GM18526 (cell line): ENCODE measurements around the gene PPIF.

Experiments used
- POLR2A ChIP-seq: IDR thresholded peaks from 3 replicates; pipeline ENCODE4 v1.6.1; 2011; ENCODE audit not compliant: insufficient read length; ENCODE audit errors: extremely low read depth

Gene PPIF

GRCh38 chr10:79310200-79310865 is 36.9 kb upstream of the PPIF start:
- TF ChIP-seq POLR2A = no peak

GRCh38 chr10:79310911-79311573 is 36.2 kb upstream of the PPIF start:
- TF ChIP-seq POLR2A = no peak

GRCh38 chr10:79311581-79312407 is 35.5 kb upstream of the PPIF start:
- TF ChIP-seq POLR2A = no peak

DNA sequence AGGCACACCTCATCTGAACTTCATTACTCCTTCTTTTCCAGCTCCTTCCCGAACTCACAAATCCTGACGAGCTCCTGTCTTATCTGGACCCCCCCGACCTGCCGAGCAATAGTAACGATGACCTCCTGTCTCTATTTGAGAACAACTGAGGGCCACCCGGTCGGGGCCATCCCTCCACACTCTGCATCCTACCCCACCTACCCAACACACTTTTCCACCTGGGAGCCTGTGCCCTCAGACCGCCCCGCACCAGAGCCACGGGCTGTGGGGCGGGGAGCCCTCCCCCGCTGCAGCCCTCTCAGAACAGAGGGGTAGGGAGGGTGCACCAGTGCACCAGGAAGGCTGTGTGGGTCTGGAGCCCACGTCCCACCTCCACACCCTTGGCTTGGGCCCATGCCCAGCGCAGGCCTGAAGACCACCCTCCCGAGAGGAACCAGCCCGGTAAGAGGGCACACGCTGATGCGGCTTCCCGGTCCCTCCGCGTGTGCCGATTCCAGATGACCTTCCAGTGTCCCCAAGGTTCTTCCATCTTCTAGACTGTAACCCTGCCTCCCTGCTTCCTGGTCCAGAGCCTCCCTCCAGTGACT is 34.6 kb upstream of the PPIF start:
- no peak for TF ChIP-seq POLR2A

- TF ChIP-seq POLR2A = no peak
Observed at GRCh38 chr10:79313320-79313719, 33.9 kb upstream of the PPIF start.

GRCh38 chr10:79313911-79314439 is 33.3 kb upstream of the PPIF start:
- no peak for TF ChIP-seq POLR2A

DNA sequence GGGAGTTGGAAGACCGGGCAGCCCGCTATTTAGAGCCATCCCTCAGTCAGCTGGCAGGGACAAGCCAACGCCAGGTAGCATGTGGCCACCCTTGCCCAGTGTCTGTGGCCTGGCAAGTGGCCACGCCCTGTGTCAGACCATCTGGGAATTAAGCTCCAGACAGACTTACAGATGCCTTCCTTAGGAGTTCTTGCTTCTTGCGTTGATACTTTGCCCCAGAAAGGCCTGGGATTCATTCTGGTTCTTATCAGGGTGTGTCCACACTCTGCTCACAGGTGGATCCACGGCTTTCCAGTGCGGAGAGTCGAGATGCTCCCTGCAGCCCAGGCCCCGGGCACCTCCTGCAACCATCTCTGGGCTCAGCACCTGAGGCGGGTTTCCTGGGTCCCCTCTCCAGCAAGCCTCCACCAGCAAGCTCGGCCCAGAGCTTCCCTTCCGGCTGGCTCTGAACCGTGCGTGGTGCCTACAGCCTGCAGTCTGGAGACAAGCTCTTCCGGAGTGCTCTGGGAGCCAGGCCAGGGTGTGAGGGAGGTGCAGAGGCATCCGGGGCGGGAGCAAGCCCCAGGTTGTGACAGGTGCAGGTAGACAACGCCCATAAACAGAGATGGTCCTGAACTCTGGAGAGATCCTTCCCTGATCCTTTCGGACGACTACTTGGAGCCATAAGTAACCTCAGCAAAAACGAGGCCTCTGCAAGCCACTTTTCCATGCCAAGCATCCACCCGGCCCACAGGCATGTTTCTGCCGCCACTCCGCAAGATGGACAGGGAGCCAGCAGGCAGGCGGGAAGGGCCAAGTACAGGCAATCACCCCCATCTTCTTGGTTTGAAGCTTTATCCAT is 32.3 kb upstream of the PPIF start:
- TF ChIP-seq POLR2A = no peak

- TF ChIP-seq POLR2A = no peak
Observed at GRCh38 chr10:79315602-79315920, 31.7 kb upstream of the PPIF start.

GRCh38 chr10:79316671-79317431 is 30.4 kb upstream of the PPIF start:
- peak; percentile 19 for TF ChIP-seq POLR2A

- TF ChIP-seq POLR2A = no peak
Observed at GRCh38 chr10:79318369-79318768, 28.9 kb upstream of the PPIF start.

DNA sequence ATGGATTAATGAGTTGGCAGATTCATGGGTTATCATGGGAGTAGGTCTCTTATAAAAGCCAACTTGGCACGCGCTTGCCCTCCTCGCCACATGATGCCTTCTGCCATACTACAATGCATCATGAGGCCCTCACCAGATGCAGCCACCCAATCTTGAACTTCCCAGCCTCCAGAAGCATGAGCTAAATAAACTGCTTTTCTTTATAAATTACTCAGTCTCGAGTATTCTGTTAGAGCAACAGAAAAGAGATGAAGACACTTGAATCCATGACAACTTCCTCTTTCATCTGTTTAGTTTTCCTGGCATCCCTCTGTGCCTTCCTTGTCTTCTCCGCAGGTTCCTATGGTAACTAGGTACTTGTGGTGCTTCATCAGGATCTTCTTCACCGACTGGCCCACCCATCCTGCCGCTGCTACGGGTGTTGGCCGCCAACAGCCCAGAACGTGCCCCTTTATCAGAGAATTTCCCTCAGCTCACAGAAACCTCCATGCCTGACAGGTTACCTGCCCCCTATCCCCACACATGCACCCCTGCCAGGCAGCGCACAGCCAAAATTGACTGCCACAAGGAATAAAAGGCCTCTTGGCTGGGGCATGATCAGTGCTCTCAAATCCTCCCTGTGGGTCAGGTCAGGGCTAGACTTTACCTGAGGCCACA is 28.0 kb upstream of the PPIF start:
- no peak for TF ChIP-seq POLR2A

- no peak for TF ChIP-seq POLR2A
Observed at GRCh38 chr10:79320316-79320715, 27.0 kb upstream of the PPIF start.

DNA sequence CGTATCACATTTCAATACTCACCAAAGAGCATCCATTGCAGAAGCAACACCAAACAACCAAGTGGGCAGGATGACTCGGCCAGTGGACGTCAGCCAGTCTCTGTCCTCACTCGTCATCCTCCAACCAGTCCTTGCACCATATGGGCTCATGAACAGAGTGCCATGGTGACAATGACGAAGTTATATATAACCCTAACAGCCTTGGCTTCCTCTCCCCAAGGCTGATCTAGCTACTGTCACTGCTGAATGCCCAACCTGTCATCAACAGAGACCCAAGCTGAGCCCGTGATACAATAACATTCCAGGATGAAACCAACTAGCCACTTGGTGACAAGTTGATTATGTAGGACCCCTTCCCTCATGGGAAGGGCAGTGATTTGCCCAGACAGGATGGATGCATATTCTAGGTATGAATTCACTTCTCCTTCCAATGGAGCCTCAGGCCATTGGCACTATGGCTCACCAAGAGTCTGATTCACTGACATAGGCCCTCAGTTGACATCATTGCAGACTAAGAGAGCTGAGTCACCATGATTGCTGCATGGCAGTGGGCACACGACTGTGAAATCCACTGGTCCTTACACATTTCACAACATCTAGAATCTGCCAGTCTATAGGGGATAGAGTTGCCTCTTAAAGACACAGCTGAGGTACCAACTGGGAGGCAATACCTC is 26.3 kb upstream of the PPIF start:
- TF ChIP-seq POLR2A = no peak

DNA sequence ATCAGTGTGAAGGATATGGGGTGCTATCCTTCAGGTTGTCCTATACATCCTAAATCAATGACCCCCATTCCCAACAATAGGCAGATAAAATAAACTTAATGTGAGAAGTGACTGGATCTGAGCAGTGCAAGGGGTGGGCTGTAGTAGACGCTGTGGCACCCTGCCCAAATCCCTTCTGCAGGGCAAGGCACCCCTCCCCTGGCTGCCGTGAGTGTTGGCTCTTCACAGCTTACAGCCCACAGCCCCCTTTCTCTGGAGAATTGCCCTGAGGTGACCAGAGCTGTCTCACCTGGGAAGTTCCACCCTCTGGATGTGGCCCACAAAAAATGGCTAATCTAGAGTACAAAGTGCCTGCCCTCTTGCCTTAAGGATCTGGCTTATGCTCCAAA is 25.8 kb upstream of the PPIF start:
- TF ChIP-seq POLR2A = no peak
